SK-N-SH (cell line): ENCODE measurements around the gene ABO. TPM values are rescaled to one million over a fixed set of nuclear protein-coding genes. Genes with fewer than 3 reads are reported as not detected.
"Not testable (repeated sequence)": the region's sequence is repeated elsewhere in the genome, so short reads cannot be mapped to it uniquely, and the experiment has no call there.

Experiments
- CTCF ChIA-PET: fragments of 300-600, 350-600 bp; formaldehyde crosslinking; extraction: SDS; loops from one replicate; lab custom pipeline; 2021; lab: Yijun Ruan, JAX
- POLR2A ChIA-PET: fragments of 350-600 bp; sonication (Branson Sonifier 250); formaldehyde crosslinking; extraction: SDS; loops from one replicate; lab custom pipeline; 2020; ENCODE audit warnings: antibody characterized with exemption, inconsistent platforms; lab: Yijun Ruan, JAX
- DNase-seq: peaks from one replicate; pipeline ENCODE4 v3.0.0; 2012
- H2AFZ ChIP-seq: fragments of 200-600 bp; sonication (generic); 2 replicates; pipeline ENCODE4 v1.8.1; 2016; ENCODE audit warnings: antibody characterized with exemption, mild to moderate bottlenecking, low read depth
- H3F3A ChIP-seq: fragments of 200-600 bp; sonication (generic); replicated peaks from 2 replicates; pipeline ENCODE3; 2016; ENCODE audit warnings: antibody characterized with exemption, mild to moderate bottlenecking; ENCODE audit not compliant: insufficient read depth
- H3K27ac ChIP-seq, 2 experiments: fragments of 200-500 bp in 1 of 2; fragments of 200-600 bp in 1 of 2; sonication (Bioruptor generic) in 1 of 2; sonication (generic), shearing (Covaris generic) in 1 of 2; 2 replicates each; pipeline versions ENCODE4 v1.5.1 to v1.6.1; 2014 to 2016; ENCODE audit warnings: low read depth in 2 of 2, inconsistent platforms in 1 of 2, low read length in 1 of 2, mild to moderate bottlenecking in 1 of 2, mixed read lengths in 1 of 2
- H3K27me3 ChIP-seq: fragments of 200-600 bp; sonication (generic), shearing (Covaris generic); 2 replicates; pipeline ENCODE4 v1.6.1; 2016; ENCODE audit warnings: mixed run types; ENCODE audit not compliant: insufficient read depth
- H3K36me3 ChIP-seq, 2 experiments: fragments of 200-500 bp in 1 of 2; fragments of 200-600 bp in 1 of 2; sonication (Bioruptor generic) in 1 of 2; sonication (generic) in 1 of 2; replicated peaks in 1 of 2; 2 replicates each; pipeline versions ENCODE3 to v1.5.1; 2014 to 2016; ENCODE audit warnings: low read length in 1 of 2, mild to moderate bottlenecking in 1 of 2; ENCODE audit not compliant: insufficient read depth in 2 of 2, control insufficient read depth in 1 of 2
- H3K4me1 ChIP-seq, 2 experiments: fragments of 200-500 bp in 1 of 2; fragments of 200-600 bp in 1 of 2; sonication (Bioruptor generic) in 1 of 2; sonication (generic), shearing (Covaris generic) in 1 of 2; 2 replicates each; pipeline versions ENCODE4 v1.5.1 to v1.6.1; 2014 to 2016; ENCODE audit warnings: low read depth in 1 of 2, low read length in 1 of 2, mixed run types in 1 of 2; ENCODE audit not compliant: insufficient read depth in 2 of 2, control insufficient read depth in 1 of 2
- H3K4me2 ChIP-seq: fragments of 200-600 bp; sonication (generic), shearing (Covaris generic); 2 replicates; pipeline ENCODE4 v1.6.1; 2017; ENCODE audit warnings: mixed run types
- H3K4me3 ChIP-seq, 2 experiments: fragments of 200-500 bp in 1 of 2; fragments of 200-600 bp in 1 of 2; sonication (Bioruptor generic) in 1 of 2; sonication (generic), shearing (Covaris generic) in 1 of 2; 2 replicates each; pipeline versions ENCODE4 v1.5.1 to v1.8.1; 2014 to 2016; ENCODE audit warnings: low read depth in 2 of 2, inconsistent platforms in 1 of 2, low read length in 1 of 2, mild to moderate bottlenecking in 1 of 2, mixed read lengths in 1 of 2, moderate library complexity in 1 of 2
- H3K79me2 ChIP-seq: fragments of 200-600 bp; sonication (generic); 2 replicates; pipeline ENCODE4 v1.8.1; 2017; ENCODE audit warnings: mild to moderate bottlenecking; ENCODE audit not compliant: insufficient read depth
- H3K9ac ChIP-seq: fragments of 200-600 bp; sonication (generic); 2 replicates; pipeline ENCODE4 v1.6.1; 2017; ENCODE audit warnings: mixed run types
- H3K9me2 ChIP-seq: fragments of 200-600 bp; sonication (generic); 2 replicates; pipeline ENCODE4 v1.6.1; 2017; ENCODE audit warnings: mixed run types
- H3K9me3 ChIP-seq: fragments of 200-600 bp; sonication (generic); 2 replicates; pipeline ENCODE4 v1.6.1; 2017; ENCODE audit warnings: mixed run types, mild to moderate bottlenecking, moderate library complexity
- H4K20me1 ChIP-seq: fragments of 200-600 bp; sonication (generic); 2 replicates; pipeline ENCODE4 v1.6.1; 2017; ENCODE audit warnings: mild to moderate bottlenecking, mixed run types; ENCODE audit not compliant: insufficient read depth
- EP300 ChIP-seq, 2 experiments: IDR thresholded peaks; 2 replicates each; pipeline versions ENCODE4 v1.4.0 to v1.6.1; 2012; ENCODE audit warnings: borderline replicate concordance in 1 of 2, low read depth in 1 of 2, low read length in 1 of 2
- FOSL2 ChIP-seq: IDR thresholded peaks from 2 replicates; pipeline ENCODE4 v1.4.0; 2012; ENCODE audit warnings: low read depth, mild to moderate bottlenecking, moderate library complexity, borderline replicate concordance
- FOXJ3 ChIP-seq: sonication (generic); formaldehyde crosslinking; IDR thresholded peaks from 2 replicates; pipeline ENCODE4 v1.5.1; 2020; ENCODE audit warnings: mild to moderate bottlenecking, missing genetic modification reagents
- GABPA ChIP-seq: IDR thresholded peaks from 2 replicates; pipeline ENCODE4 v1.4.0; 2012; ENCODE audit warnings: low read depth, mild to moderate bottlenecking
- GATA2 ChIP-seq: sonication (generic); formaldehyde crosslinking; IDR thresholded peaks from 2 replicates; pipeline ENCODE4 v1.5.0; 2020; ENCODE audit warnings: mild to moderate bottlenecking, missing genetic modification reagents
- MXI1 ChIP-seq: IDR thresholded peaks from 2 replicates; pipeline ENCODE4 v1.6.1; 2012; ENCODE audit warnings: mild to moderate bottlenecking, low read depth, low read length, improper control_type of control experiment
- NFIC ChIP-seq: IDR thresholded peaks from 2 replicates; pipeline ENCODE4 v1.4.0; 2012; ENCODE audit warnings: borderline replicate concordance
- NRF1 ChIP-seq: IDR thresholded peaks from 2 replicates; pipeline ENCODE4 v1.6.1; 2012; ENCODE audit warnings: low read depth, mild to moderate bottlenecking, low read length
- PBX3 ChIP-seq: IDR thresholded peaks from 2 replicates; pipeline ENCODE4; 2012
- POLR2AphosphoS5 ChIP-seq: IDR thresholded peaks from 2 replicates; pipeline ENCODE4 v1.6.1; 2012; ENCODE audit warnings: low read depth, low read length
- RAD21 ChIP-seq: IDR thresholded peaks from 2 replicates; pipeline ENCODE4 v1.6.1; 2012; ENCODE audit warnings: mild to moderate bottlenecking, low read length
- RCOR1 ChIP-seq: fragments of 150-350 bp; IDR thresholded peaks from 2 replicates; pipeline ENCODE4 v1.6.1; 2017; ENCODE audit warnings: antibody characterized with exemption, low read length
- REST ChIP-seq: IDR thresholded peaks from 2 replicates; pipeline ENCODE4 v1.6.1; 2012; ENCODE audit warnings: mild to moderate bottlenecking, low read depth, low read length, moderate library complexity
- SMC3 ChIP-seq: IDR thresholded peaks from 2 replicates; pipeline ENCODE4 v1.6.1; 2012; ENCODE audit warnings: low read depth, low read length, improper control_type of control experiment
- TAF1 ChIP-seq: IDR thresholded peaks from 2 replicates; pipeline ENCODE4 v1.6.1; 2012; ENCODE audit warnings: low read depth, mild to moderate bottlenecking, low read length, moderate library complexity, borderline replicate concordance
- TCF12 ChIP-seq: IDR thresholded peaks from 2 replicates; pipeline ENCODE4 v1.4.0; 2012
- USF2 ChIP-seq: fragments of 150-350 bp; IDR thresholded peaks from 2 replicates; pipeline ENCODE4 v1.6.1; 2017; ENCODE audit warnings: antibody characterized with exemption, low read length, low read depth, borderline replicate concordance
- YY1 ChIP-seq: IDR thresholded peaks from 2 replicates; pipeline ENCODE4 v1.4.0; 2012; ENCODE audit warnings: low read depth, mild to moderate bottlenecking
- WGBS: methylation state at CpG from one replicate; pipeline ENCODE4 v1.1.6; 2017; ENCODE audit warnings: low lambda C conversion rate; 5-methylcytosine and 5-hydroxymethylcytosine counted together
- polyA plus RNA-seq, 3 experiments: library from polyadenylated mRNA; depleted of rRNA; stranded (reverse); fragments of >200 nt; gene quantifications; 2 replicates each; pipeline ENCODE4 v1.2.3, GENCODE V29; 2012

The ABO gene
- polyA plus RNA-seq, 1 of the 3 experiments (the other 2 are of a cell fraction): not detected

GRCh38 chr9:133233681-133234432 lies 41.1 kb downstream of the ABO start:
- DNase-seq: no peak
- WGBS: 68% methylated on average over 15 of the region's 32 CpGs
- Histone ChIP-seq H3K27ac (no peak overlapping the region), H3K9me3 (no peaks in the 10 kb centered on the region), H3F3A (no peaks in the 10 kb centered on the region), H3K4me1 (peaks cover 0 to 2% of the 10 kb centered on the region in 2 experiments; a peak in 1 of 4 replicates), H2AFZ (no peak overlapping the region), H3K4me3 (no peak overlapping the region), H3K27me3 (no peaks in the 10 kb centered on the region), H3K4me2 (no peak overlapping the region), H3K9me2 (no peaks in the 10 kb centered on the region), H4K20me1 (no peaks in the 10 kb centered on the region), H3K79me2 (no peaks in the 10 kb centered on the region), H3K36me3 (no peaks in the 10 kb centered on the region), H3K9ac (no peak overlapping the region)
- TF ChIP-seq NFIC: no peak
- TF ChIP-seq REST: no peak
- TF ChIP-seq TCF12: no peak
- TF ChIP-seq FOSL2: no peak
- TF ChIP-seq EP300 (IDR thresholded peaks at IDR 0.05; ENCODE audit: borderline replicate concordance in 1 of 2, low read depth in 1 of 2, low read length in 1 of 2): no peak
- no peak for TF ChIP-seq RCOR1
- TF ChIP-seq GATA2 (CRISPR knock-in tag): no peak
- TF ChIP-seq USF2: no peak
- TF ChIP-seq SMC3: no peak
- no peak for TF ChIP-seq MXI1
- no peak for TF ChIP-seq FOXJ3 (CRISPR knock-in tag)
- no peak for TF ChIP-seq TAF1
- TF ChIP-seq NRF1: no peak
- no peak for TF ChIP-seq POLR2AphosphoS5
- no peak for TF ChIP-seq RAD21
- TF ChIP-seq YY1: no peak
- no peak for TF ChIP-seq GABPA
- no peak for TF ChIP-seq PBX3
- ChIA-PET CTCF (no interaction called here), POLR2A (no interaction called here)

GRCh38 chr9:133231934-133232568 lies 43.0 kb downstream of the ABO start:
- H4K20me1 ChIP-seq, H2AFZ ChIP-seq, H3K9me2 ChIP-seq, H3K4me3 ChIP-seq, H3K36me3 ChIP-seq, CTCF ChIA-PET, DNase-seq, H3K79me2 ChIP-seq, H3F3A ChIP-seq, H3K9me3 ChIP-seq, H3K4me1 ChIP-seq, H3K27me3 ChIP-seq, H3K9ac ChIP-seq, H3K27ac ChIP-seq, H3K4me2 ChIP-seq, POLR2A ChIA-PET: not testable (repeated sequence)
- WGBS: 56% methylated on average over 18 of the region's 24 CpGs

- H3K9me2 ChIP-seq, H3K27ac ChIP-seq, H2AFZ ChIP-seq, H4K20me1 ChIP-seq, POLR2A ChIA-PET, DNase-seq, H3K4me3 ChIP-seq, H3K4me2 ChIP-seq, H3K9me3 ChIP-seq, H3K36me3 ChIP-seq, H3F3A ChIP-seq, H3K27me3 ChIP-seq, H3K79me2 ChIP-seq, H3K9ac ChIP-seq: not testable (repeated sequence)
- peaks cover 0 to 11% of the 10 kb centered on the region in 2 experiments; a peak in 1 of 4 replicates for H3K4me1 ChIP-seq
- CTCF ChIA-PET: interaction anchor here (1.1 to 2.1 kb wide), 2 partner anchors 9 to 51 kb away, joined by 3 to 6 read pairs; no protein-coding TSS in a partner anchor
- whole genome bisulfite sequencing: 48% methylated on average over 7 of the region's 7 CpGs
Observed at GRCh38 chr9:133230514-133230913, 44.5 kb downstream of the ABO start.
